Measurements from ENCODE around the gene PIM1.
"Not testable (repeated sequence)": the region's sequence is repeated elsewhere in the genome, so short reads cannot be mapped to it uniquely, and the experiment has no call there.

Gene PIM1
- total RNA-seq: 313 reads per million, percentile 96 among the genes with 10 or more reads in this experiment

DNA sequence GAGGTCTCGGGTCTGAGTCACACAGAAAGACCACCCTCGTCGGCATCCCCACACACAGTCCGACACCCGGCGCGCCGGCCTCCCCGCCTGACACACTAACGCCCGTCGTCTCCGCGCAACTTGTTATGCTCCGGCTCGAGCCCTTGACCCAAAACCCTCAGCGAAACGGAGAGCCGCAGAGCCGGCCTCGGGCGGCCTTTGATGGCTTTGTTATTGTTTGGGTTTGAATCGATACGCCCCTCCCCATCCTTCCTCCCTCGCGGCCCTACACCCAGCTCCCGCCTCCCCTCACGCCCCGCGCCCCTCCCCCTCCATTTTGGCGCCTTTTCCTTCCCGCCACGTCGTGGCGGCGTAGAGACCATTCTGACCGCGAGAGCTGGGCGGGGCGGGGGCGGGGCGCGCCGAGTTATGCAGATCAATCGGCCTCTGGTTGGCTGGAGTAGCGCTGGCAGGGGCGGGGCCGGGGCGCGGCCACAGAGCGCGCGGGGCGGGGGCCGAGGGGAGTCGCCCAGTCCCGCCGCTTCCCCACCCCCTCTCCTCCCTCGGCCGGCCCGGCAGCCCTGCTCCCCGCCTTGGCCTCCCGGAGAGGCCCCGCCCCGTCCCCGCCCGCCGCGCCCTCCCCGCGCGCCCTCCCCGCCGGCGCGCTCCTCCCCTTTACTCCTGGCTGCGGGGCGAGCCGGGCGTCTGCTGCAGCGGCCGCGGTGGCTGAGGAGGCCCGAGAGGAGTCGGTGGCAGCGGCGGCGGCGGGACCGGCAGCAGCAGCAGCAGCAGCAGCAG, at the start of gene PIM1:
TSS of gene PIM1 (plus strand) at position 657 of the 777 bp plus-strand sequence. CDS start 424 bp downstream, outside the sequence.
- DNase-seq: peak; percentile 98

DNA sequence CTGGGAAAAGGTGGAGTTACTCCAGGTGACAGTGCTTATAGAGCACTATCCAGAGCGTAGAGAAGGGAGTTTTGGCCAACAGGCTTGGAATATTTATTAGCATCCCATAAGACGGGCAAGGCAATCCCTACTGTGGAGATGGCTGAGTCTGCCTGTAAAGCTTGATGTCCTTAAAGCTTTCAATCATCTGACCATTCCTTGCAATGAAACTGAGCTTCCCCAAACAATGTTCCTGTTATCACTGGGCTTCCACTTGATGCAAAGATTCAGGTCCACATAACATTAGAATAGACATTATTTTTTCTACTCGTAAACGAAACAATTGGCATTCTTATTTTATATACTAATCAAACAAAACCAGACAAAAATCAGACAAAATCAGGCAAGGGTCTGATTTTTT, 48.4 kb upstream of the PIM1 start:
- no peak for DNase-seq

DNA sequence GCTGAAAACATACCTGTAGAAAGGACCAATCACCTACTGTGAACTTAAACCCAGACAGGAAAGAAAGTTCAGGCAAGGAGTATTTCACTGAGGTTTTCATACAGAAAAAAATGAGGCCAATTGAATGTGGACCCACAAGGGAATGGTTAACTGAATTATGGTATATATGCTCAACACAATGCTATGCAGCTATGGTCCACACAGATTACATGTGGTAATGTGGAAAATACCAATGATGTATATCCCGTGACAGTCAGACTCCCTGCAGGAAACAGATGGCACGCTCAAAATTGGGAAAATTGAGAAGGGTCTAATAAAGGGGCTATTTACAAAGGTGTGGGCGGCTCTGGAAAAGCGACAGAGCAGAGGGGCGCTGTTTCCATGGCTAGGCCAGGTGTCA, 47.1 kb upstream of the PIM1 start:
- no peak for DNase-seq

DNA sequence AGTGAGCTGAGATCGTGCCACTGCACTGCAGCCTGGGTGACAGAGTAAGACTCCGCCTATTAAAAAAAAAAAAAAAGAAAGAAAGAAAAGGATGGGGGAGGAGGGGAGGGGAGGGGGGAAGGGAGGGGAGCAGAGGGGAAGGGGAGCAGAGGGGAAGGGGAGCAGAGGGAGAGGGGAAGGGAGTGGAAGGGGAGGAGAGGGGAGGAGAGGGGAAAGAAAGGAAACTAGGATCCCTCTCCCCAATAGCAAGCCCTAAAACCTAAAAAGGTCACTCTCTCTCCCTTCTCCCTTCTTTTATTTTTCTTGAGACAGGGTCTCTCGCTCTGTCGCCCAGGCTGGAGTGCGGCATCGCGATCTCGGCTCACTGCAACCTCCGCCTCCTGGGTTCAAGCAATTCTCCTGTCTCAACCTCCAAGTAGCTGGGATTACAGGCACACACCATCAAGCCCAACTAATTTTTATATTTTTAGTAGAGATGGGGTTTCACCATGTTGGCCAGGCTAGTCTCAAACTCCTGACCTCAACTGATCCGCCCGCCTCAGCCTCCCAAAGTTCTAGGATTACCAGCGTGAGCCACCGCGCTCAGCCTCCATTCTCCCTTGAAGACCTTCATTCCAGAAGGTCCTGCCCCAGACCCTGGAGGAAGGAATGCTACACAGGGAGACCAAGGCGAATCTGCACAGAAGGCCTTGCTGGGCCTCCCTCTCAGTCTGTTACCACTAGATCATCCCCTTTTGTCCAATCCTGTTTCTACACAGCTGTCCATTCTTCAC, 45.8 kb upstream of the PIM1 start:
- DNase-seq: no peak

DNA sequence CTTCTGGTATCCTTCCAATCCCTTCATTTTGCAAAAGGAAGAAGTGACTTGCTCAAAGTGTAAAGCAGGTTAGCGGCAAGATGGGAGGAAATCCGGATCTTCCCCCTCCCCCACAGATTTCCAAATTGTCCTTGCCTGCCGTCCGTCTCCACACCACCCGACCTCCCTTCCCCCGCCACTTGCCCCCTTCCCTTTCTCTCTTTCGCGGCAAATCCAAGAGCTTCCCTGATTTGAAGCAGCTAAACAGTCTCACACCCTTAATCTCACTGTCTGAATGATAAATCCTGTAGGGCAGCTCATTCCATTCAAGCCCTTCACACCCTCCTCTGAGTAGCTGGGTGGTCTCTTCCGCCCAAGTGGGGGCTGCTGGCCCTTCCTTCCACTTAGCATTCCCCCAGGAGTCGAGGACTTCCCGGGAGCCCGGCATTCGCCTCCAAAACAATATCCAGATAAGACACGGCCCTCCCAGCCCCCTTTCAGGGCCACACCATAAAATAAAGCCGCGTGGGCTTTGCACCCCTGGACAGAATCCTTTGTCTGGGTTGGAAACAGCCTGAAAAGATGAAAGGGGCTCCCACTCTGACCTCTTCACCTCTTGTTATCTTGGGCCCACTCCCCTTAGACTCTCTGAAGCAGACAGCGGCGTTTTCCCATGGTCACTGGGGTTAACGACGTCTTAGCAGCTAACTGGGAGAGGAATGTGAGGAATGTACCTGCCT, 44.0 kb upstream of the PIM1 start:
- no peak for DNase-seq

DNA sequence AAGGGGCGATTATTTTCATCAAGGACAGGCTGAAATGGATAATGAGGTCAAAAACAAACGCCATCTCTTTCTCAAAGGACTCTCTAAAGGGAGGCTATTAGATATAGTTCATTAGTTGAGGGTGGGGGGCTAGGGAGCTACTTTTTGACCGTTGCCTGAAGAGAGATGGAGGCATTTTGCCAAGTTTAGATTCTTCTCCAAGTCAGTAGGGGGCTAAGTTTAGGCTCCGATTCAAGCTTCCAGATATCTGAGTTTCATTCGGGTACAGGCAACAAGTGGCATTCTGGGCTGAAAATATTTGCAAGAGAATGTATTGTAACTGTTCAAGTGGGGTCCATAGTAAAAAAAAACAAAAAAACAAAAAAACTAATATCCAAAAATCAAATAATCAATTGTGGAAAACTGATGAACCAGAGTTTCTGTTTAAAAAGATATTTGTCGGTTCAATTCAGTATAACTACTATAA, 43.4 kb upstream of the PIM1 start:
- no peak for DNase-seq

DNA sequence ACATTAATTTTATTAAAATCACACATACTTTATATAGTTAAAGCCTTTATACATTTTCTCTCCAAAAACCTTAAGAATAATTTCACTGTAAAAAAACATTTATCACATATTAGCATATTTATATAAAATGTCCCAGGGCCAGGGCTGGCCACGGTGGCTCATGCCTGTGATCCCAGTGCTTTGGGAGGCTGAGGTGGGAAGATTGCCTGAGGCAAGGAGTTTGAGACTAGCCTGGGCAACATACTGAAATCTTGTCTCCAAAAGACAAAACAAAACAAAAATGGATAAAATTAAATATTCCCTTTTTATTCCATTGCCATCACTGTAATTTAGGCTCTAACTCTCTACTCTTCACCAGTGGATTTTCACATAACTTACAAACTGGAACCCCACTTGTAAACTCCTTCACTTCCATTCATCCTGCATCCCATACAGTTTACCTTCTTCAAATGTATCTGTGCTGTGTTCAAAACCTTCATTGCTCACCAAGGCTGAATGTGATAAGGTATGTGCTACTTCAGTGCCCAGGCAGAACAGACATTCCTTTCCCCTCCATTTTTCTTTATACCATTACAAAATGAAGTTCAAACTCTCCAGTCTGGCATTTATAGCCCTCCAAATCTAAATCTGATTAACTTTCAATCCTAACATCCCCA, 42.9 kb upstream of the PIM1 start:
- DNase-seq: no peak

DNA sequence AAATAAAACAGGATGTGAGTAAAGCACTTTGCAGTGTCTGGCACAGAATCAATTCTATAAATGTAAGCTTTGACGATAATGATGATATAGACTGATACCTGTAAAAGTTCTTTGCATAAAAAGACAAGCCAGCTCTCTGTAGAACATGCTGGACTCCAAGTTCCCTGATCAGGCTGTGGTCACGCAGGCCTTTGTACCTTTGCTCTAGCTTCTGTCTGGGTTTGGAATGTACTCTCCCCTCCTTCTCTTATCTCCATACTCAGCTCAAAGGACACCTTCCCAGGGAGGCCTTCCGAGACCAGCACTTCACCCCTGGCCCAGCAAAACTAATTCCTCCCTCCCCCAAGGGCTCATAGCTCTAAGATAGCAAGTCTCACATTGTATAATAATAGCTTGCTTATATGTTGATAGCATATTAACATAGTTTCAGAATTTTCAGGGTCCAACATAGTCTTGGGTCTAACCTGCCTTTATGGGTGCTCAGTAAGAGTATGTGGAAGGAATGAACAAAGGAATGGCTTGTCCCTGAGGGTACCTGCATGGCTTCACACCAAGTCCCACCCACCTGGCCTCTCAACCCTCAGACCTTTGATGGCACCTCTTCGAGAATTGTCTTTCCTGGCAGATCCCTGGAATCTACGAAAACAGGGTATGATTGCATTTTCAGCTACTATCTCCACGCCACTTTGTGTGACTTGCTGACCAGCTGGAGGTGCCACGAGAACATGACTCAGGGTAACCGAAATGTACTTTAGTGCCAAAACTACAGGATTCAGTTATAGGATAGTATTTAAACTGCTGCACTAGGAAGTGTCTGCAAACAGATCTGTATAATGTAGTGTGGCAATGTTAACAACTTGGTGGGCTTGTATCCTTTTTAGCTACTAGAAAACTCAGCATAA, 41.7 kb upstream of the PIM1 start:
- DNase-seq: no peak

DNA sequence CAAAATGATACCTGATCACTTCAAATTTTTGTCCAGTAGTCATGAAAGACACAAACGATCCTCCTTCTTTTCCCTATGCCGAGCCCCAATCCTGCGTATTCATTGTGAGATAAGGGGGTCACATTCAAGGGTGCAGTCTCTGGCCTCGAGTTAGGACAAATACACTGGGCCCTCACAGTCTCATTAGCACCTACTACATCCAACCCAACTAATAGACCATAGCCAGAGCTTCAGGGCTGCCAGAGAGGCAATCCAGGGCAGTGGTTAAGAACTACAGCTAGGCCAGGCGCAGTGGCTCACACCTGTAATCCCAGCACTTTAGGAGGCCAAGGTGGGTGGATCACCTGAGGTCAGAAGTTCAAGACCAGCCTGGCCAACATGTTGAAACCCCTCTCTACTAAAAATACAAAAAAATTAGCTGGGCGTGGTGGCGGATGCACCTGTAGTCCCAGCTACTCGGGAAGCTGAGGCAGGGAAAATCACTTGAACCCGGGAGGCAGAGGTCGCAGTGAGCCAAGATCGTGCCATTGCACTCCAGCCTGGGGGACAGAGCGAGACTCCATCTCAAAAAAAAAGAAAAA, 41.0 kb upstream of the PIM1 start:
- not testable (repeated sequence) for DNase-seq

DNA sequence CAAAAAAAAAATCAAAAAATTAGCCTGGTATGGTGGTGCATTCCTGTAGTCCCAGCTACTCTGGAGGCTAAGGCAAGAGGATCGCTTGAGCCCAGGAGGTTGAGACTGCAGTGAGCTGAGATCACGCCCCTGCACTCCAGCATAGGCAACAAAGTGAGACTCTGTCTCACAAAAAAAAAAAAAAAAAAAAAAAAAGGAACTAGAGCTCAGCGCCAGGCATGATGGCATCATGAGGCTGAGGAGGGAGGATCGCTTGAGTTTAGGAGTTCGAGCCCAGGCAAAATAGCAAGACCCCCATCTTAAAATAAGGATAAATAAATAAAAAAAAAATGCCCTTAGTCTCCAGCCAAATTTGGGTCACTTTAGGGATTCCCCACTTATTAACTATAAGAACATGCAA, 40.4 kb upstream of the PIM1 start:
- no peak for DNase-seq

DNA sequence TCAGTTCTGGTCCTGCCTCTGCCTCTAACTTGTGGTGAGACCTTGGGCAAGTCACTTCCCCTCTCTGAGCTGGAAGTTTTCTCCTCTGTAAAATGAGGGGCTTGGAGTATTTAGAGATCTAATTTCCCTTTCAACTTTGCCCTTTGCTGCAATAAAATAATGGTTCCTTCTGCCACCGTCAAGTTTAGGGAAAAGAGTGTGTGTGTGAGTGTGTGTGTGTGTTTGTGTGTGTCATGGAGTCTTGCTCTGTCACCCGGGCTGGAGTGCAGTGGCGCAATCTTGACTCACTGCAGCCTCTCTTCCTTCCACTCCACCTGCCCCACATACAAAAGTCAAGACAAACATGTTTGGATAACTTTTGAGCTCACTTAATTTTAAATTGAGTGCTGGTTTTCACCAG, 39.2 kb upstream of the PIM1 start:
- no peak for DNase-seq

DNA sequence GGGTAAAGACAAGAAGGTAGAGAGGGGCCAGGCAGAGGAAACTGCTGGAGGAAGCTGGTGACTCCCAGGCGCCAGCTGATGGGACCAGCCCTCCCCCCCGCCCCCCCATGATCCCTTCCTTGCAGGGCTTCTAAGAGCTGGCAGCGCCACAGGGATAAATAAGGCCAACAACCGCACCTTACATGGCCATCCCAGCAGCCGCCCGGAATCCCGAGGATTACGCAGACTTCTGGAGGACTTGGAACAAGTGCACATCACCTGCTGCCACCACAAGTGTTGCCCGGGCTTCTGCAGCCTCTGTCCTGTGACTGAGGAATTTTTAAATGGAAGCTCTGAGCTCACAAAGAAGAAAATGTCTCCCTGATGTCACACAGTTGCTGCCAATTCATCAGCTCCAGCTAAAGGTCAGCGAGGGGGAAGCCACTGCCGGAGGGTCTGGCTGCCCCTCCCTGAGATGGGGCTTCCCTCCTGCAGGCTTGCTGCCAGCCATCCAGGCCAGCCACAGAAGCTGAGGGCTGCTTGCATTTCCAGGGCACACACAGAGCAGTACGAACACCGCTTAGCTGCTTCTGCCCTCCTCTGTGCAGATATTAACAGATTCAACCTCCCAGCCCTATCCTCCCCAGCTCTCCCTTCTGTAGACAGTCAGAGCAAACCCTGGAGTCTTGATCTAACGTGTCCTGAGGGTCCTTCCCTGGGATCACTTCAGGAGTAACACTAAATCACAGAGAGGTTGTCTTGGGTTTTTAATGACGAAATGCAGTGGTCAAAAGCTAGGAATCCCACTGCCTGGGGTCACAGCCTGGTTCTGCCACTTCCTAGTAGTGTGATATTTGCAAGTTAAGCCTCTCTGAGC, 38.6 kb upstream of the PIM1 start:
- no peak for DNase-seq

DNA sequence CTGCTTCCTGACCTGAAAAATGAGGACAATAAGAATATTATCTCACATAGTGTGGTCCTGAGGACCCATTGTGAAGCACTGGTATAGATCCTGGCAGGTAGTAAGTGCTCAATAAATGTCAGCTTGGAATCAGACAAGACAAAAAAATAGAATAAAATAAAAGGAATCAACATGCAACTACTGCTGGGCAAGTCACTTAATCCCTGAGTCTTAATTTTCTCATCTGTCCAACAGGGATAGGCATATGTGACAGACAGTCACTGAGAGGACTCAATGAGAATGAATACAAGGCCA, 38.0 kb upstream of the PIM1 start:
- no peak for DNase-seq

DNA sequence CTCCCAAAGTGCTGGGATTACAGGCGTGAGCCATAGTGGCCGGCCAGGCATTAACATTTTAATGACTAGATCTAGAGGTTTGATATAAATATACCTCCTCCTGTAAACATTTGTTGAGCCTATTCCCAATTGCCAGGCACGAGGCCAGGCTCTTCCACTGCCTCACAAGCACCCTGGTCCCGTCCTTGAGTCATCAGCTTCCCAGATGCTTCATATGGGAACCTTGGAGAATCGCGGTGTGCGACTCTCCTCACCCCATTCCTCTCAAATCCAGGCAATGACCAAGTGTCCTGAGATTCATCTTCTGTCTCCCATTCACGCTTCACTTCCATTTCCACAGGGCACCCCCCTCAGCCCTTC, 35.9 kb upstream of the PIM1 start:
- no peak for DNase-seq

DNA sequence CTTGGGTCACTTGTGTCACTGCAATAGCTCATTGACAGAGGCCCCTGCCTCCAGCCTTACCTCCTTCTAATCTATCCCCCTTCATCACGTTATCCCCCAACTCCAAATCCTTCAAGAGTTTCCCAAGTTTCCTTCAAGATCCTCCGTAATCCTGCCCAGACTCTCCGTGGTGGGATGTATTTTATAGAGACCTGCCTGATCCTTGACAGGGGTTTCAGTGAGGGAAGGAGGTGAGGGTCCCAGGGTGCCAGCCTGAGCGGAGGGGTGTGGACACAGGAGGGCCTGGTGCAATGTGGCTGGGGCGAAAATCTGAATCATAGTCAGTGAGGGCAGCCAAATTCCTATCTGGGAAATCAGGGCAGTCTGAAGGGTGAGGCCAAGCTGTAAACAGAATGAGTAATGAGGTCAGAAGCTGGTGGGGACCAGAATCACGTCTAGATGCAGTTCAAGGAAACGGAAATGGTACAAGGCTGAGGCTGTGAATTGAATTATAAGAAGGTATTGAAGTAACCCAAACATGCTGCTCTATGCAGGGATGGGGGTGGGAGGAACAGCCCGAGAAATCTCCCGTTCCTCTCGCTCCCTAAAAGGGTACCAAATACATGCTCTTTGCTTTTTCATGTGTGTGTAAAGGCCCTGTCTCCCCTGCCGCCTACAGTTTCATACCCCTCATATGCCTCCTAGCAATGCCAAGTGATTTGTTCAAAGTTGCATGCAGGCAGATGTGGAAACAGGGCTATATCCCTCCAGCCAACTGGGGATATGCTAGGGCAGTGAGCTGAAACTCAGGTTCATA, 35.4 kb upstream of the PIM1 start:
- peak; percentile 15 for DNase-seq

DNA sequence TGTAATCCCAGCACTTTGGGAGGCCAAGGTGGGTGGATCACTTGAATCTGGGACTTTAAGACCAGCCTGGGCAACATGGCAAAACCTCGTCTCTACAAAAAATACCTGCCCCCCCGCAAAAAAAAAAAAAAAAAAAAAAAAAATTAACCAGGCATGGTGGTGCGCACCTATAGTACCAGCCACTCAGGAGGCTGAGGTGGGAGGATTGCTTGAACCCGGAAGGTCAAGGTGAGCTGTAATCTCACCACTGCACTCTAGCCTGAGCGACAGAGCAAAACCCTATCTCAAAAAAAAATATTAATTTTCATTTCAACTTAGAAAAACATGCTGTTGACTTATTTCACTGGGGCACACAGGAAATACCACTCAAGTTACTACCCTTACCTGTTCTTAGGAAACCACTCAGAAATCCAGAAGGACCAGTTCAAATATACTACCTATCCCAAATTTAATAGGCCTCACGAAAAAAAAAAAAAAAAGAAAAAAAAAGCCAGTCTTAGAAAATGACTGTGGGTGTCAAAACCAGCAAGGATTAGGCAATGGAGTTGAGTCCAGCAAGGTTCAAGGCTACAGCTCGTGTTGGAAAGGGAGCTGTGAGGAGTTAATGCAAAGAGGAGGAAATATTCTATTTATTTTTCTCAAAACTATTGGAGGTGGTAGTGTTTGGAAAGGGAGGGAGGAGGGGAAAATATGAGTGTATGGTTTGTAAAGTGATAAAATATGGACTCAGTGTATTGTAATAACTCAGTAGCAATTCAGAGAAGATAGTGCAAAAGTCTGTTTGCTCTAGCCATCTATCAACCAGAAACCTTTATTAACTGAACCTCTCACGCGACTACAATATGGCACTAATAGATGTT, 33.9 kb upstream of the PIM1 start:
- no peak for DNase-seq

DNA sequence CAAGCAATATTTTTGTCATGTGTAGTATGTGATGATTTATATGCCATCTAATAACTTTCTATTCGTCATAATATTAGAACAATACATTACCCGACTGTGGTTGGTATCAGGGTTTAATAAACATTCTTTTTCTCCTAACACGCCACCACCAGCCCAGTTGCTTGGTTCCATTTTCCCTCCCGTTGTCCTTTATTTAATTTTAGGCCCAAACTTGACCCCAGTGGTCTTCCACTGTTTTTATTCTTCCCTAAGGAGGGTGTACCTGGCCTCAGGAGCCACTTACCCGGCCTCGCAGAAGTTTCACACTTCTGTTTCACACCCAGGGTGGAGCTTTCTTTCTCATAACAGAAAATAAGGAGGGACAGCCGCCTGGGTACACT, 33.1 kb upstream of the PIM1 start:
- no peak for DNase-seq

DNA sequence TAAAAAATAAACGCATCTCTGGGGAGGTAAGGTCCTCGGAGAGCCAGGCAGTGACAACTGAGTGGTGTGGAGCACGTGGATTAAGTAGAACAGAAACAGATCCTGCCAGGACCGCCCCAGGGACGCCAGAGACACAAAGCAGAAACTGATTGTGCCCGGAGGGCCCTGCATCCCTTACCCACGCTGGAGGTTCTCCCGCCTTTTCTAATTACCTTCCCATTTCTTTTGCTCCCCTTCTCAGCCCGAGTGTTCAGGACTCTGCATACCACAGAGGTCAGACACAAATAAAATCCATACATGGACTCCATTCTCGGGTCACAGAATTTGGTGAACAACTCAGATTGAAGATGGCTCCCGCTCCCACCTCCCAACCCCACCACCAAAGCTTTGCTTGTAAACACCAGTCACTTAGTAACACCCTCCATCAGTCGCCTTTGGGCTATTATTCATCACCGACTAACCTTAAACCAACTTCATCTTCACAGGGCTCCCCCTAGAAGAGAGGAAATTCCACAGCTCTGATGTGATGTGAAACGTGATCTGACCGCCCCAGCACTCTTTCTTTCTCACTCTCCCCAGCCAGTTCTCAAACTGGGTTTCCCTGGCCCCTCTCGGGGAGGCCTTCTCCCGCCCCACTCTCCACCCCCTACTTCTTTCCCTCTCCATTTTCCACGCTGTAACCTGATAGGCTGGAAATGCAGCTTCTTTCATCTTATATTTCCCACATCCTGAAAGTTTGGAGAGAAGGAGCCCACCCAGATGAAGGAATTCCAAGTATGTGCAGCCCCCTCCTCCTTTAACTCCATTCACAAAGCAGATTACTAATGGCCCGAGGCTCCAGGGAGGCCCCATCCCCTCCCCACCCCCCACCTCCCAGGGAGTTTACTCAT, 32.5 kb upstream of the PIM1 start:
- peak; percentile 6 for DNase-seq
